ENCODE results near the gene DLG2. TPM values are rescaled to one million over a fixed set of nuclear protein-coding genes. Genes with fewer than 3 reads are reported as not detected.

DLG2 gene
- total and polyA plus RNA-seq, 2 donors (not counting 3 experiments of a cell fraction or from before 2014, with no cell fraction given): 0.15 to 1.1 TPM

DNA sequence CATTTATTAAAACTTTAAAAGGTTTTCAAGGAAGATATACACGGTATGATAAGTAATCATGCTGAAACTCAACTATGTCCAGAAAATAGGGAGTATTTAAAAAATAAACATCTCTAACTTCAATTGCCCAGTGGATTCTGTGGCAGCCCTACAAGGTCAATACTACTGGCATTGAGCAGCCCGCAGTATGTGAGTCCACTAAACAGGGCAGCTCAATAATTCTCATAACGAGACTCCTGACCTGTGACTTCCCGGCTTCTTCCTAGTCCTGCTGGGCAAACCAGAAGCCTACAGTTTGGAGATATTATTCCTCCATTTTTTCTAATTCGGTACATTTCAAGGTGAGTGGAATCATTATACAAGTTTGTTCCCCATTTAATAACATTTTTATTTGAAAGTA is 1760.5 kb downstream of the DLG2 start:
- Histone ChIP-seq H3K4me2 (ENCODE audit: insufficient read depth, low read length) (no peak overlapping the region), H2AFZ (ENCODE audit: low read depth, low read length) (no peak overlapping the region), H3K4me3 (replicated peaks in 1 of 3; ENCODE audit: insufficient read depth in 1 of 3, low read depth in 1 of 3, low read length in 3 of 3) (no peak overlapping the region), H3K4me1 (ENCODE audit: control insufficient read depth, extremely low read depth, insufficient read depth, low read length) (no peaks in the 10 kb centered on the region), H3K9me3 (replicated peaks; ENCODE audit: control insufficient read depth, insufficient read depth, low read length) (no peaks in the 10 kb centered on the region), H3K9ac (replicated peaks; ENCODE audit: extremely low read depth, insufficient read depth, low read length) (no peak overlapping the region), H3K27me3 (ENCODE audit: control insufficient read depth in 2 of 2, insufficient read depth in 2 of 2, low read length in 2 of 2) (no peaks in the 10 kb centered on the region), H3K79me2 (ENCODE audit: control insufficient read depth, insufficient read depth, low read length) (no peaks in the 10 kb centered on the region), H3K9me1 (replicated peaks; ENCODE audit: control insufficient read depth, extremely low read depth, insufficient read depth, low read length) (no peaks in the 10 kb centered on the region), H3K36me3 (ENCODE audit: control insufficient read depth in 2 of 2, extremely low read depth in 1 of 2, insufficient read depth in 2 of 2, low read length in 2 of 2) (no peaks in the 10 kb centered on the region), H3K27ac (ENCODE audit: insufficient read depth, low read depth, low read length) (no peak overlapping the region), H4K20me1 (replicated peaks; ENCODE audit: control insufficient read depth, extremely low read depth, insufficient read depth, low read length) (no peaks in the 10 kb centered on the region)
- intact Hi-C loops (cut with micrococcal nuclease) (no loop called here), dilution Hi-C loops (cut with MboI; ENCODE audit: extremely low pct_ligation_motif_present, low sequenced_read_pairs) (no loop called here)
- DNase-seq (ENCODE audit: low read depth, low spot score) (no peak), FAIRE-seq (no peak)
- BruUV-seq (replicated peaks): no TSS peak
- ChIA-PET POLR2A (no interaction called here), CTCF (no interaction called here)
- no peak for TF ChIP-seq FOS (IDR thresholded peaks at IDR 0.05; ENCODE audit: borderline replicate concordance, insufficient read depth, low read length)
- TF ChIP-seq, protein P1, sequence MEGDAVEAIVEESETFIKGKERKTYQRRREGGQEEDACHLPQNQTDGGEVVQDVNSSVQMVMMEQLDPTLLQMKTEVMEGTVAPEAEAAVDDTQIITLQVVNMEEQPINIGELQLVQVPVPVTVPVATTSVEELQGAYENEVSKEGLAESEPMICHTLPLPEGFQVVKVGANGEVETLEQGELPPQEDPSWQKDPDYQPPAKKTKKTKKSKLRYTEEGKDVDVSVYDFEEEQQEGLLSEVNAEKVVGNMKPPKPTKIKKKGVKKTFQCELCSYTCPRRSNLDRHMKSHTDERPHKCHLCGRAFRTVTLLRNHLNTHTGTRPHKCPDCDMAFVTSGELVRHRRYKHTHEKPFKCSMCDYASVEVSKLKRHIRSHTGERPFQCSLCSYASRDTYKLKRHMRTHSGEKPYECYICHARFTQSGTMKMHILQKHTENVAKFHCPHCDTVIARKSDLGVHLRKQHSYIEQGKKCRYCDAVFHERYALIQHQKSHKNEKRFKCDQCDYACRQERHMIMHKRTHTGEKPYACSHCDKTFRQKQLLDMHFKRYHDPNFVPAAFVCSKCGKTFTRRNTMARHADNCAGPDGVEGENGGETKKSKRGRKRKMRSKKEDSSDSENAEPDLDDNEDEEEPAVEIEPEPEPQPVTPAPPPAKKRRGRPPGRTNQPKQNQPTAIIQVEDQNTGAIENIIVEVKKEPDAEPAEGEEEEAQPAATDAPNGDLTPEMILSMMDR (IDR thresholded peaks at IDR 0.05; ENCODE audit: extremely low read depth in 1 of 2, insufficient read depth in 1 of 2, low read depth in 1 of 2, low read length in 2 of 2): no peak
- no peak for TF ChIP-seq POLR2AphosphoS5 (IDR thresholded peaks at IDR 0.05; ENCODE audit: insufficient read depth, low read depth, low read length)
- TF ChIP-seq, protein P2, sequence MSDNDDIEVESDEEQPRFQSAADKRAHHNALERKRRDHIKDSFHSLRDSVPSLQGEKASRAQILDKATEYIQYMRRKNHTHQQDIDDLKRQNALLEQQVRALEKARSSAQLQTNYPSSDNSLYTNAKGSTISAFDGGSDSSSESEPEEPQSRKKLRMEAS (IDR thresholded peaks at IDR 0.05; ENCODE audit: insufficient read depth, insufficient read length): no peak
